ENCODE measurements around the gene CNST.

DNA sequence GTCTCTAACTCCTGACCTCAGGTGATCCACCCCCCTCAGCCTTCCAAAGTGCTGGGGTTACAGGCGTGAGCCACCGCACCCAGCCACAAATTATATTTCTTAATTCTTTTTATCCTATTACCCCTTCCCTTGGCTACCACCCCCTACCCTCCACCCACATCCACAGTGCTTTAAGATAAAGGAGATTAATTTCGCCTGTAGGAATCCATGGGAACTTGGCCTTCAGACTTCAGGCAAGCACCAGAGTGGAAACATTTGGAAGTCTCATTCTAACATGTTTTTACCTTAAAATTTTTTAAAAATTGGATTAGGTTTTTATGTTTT lies 10.4 kb downstream of the CNST start:
- TF ChIP-seq, protein P1, sequence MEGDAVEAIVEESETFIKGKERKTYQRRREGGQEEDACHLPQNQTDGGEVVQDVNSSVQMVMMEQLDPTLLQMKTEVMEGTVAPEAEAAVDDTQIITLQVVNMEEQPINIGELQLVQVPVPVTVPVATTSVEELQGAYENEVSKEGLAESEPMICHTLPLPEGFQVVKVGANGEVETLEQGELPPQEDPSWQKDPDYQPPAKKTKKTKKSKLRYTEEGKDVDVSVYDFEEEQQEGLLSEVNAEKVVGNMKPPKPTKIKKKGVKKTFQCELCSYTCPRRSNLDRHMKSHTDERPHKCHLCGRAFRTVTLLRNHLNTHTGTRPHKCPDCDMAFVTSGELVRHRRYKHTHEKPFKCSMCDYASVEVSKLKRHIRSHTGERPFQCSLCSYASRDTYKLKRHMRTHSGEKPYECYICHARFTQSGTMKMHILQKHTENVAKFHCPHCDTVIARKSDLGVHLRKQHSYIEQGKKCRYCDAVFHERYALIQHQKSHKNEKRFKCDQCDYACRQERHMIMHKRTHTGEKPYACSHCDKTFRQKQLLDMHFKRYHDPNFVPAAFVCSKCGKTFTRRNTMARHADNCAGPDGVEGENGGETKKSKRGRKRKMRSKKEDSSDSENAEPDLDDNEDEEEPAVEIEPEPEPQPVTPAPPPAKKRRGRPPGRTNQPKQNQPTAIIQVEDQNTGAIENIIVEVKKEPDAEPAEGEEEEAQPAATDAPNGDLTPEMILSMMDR (conservative IDR thresholded peaks at IDR 0.05) = no peak
- no peak for TF ChIP-seq ZFX (IDR thresholded peaks at IDR 0.05)
